Muscle layer of colon (tissue), 2 donors: Measurements from ENCODE around the gene SNX12.
"Not testable (repeated sequence)": the region's sequence is repeated elsewhere in the genome, so short reads cannot be mapped to it uniquely, and the experiment has no call there.

Source experiments
- H3K27ac ChIP-seq: one replicate; pipeline ENCODE4 v1.7.0; 2013; ENCODE audit warnings: low read depth, mild to moderate bottlenecking, low read length, moderate library complexity
- H3K27me3 ChIP-seq, 2 donors: one replicate each; pipeline ENCODE4 v1.7.0; 2013; ENCODE audit warnings: low read length in 2 of 2, mild to moderate bottlenecking in 2 of 2; ENCODE audit not compliant: insufficient read depth in 2 of 2, control insufficient read depth in 1 of 2
- H3K36me3 ChIP-seq: one replicate; pipeline ENCODE4 v1.7.0; 2013; ENCODE audit warnings: mild to moderate bottlenecking, low read length; ENCODE audit not compliant: insufficient read depth
- H3K4me1 ChIP-seq: one replicate; pipeline ENCODE4 v1.7.0; 2013; ENCODE audit warnings: mild to moderate bottlenecking, low read length; ENCODE audit not compliant: insufficient read depth
- H3K4me3 ChIP-seq, 2 donors: one replicate each; pipeline ENCODE4 v1.7.0; 2013; ENCODE audit warnings: low read length in 2 of 2, low read depth in 1 of 2, mild to moderate bottlenecking in 1 of 2, moderate library complexity in 1 of 2
- H3K9ac ChIP-seq: one replicate; pipeline ENCODE4 v1.7.0; 2013; ENCODE audit warnings: low read length
- H3K9me3 ChIP-seq: one replicate; pipeline ENCODE4 v1.7.0; 2013; ENCODE audit warnings: mild to moderate bottlenecking, low read length
- donor health status: abdominal sarcoma.
- donor health status: Adenocarcinoma of cecum.

The SNX12 gene

DNA sequence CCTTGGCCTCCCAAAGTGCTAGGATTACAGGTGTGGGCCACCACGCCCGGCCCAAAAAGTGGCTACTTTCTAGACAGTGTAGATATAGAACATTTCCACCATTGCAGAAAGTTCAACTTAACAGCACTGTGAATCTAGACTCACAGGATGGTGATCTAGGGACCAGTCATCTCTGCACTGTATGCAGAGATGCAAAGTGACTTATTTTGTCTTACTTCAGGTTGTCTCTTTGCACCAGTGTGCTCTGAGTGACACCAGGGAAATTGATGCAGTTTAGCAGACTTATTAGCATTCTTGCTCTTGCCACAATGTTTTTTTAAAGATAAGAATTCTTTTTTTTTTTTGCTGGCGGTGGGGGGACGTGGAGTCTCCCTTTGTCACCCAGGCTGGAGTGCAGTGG is 14.7 kb upstream of the SNX12 start:
- Histone ChIP-seq H3K27ac (no peak overlapping the region), H3K27me3 (no peaks in the 10 kb centered on the region), H3K9me3 (no peaks in the 10 kb centered on the region), H3K9ac (no peak overlapping the region), H3K4me1 (no peaks in the 10 kb centered on the region), H3K36me3 (no peaks in the 10 kb centered on the region), H3K4me3 (no peak overlapping the region)

DNA sequence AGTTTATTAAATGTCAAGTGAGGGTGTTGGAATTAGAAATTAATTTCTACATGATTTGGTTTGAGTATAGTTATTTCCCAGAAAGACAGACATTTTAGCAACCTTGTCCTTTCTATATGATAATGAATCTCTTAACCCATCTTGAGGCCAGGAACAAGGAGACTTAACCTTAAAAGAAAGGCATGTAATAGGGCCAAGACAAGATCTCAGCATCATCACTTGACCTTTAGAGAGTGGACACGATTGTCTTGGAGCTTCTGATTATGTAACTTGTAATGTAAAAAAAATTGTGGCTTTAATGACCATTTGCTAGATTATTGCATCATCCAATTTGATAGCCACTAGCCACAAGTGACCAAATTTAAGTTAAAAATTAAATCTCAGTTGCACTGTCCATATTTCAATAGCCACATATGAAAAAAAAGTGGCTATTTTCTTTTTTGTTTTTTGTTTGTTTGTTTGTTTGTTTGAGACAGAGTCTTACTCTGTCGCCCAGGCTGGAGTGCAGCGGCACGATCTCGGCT is 14.1 kb upstream of the SNX12 start:
- no peaks in the 10 kb centered on the region for H3K9me3 ChIP-seq
- H3K9ac ChIP-seq = no peak overlapping the region
- H3K4me3 ChIP-seq = no peak overlapping the region
- no peaks in the 10 kb centered on the region for H3K36me3 ChIP-seq
- H3K27ac ChIP-seq = no peak overlapping the region
- H3K27me3 ChIP-seq = no peaks in the 10 kb centered on the region
- H3K4me1 ChIP-seq = no peaks in the 10 kb centered on the region

DNA sequence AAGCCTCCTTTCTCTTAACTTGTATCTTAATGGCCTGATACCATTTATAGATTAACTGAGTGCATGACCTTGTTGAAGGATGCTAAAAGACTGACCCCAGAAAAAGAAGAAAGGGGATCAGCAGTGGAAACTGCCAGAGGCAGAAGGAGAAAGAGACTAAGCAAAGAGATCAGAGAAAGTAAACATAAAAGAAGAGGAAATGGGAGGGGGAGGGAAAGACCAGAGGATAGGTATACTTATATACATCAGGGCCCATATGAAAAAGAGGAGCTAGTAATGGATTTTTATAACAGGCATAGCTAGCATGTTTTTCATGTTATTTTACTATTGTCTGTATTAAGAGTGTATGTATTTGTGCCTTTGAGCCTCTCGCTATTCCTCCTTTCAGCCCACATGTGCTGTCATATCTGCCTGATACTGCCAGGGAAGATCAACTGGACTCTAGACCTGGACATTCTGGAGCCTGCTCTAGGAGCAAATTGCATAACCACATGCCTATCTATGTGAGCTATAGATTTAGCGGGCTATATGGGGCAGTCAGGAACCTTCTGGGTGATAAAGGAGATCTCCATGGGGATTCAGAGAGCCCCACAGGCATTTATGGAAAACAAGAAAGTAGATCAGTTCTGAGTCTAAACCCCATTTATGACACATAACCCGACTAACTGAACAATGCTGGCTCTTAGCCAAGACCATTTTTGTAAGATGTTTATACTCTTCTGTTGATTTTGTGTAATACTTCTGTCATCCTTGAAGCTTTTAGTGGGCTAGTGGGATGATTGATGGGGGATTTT is 13.4 kb upstream of the SNX12 start:
- Histone ChIP-seq H3K36me3 (no peaks in the 10 kb centered on the region), H3K4me1 (no peaks in the 10 kb centered on the region), H3K9me3 (no peaks in the 10 kb centered on the region), H3K9ac (no peak overlapping the region), H3K4me3 (no peak overlapping the region), H3K27me3 (no peaks in the 10 kb centered on the region), H3K27ac (no peak overlapping the region)

DNA sequence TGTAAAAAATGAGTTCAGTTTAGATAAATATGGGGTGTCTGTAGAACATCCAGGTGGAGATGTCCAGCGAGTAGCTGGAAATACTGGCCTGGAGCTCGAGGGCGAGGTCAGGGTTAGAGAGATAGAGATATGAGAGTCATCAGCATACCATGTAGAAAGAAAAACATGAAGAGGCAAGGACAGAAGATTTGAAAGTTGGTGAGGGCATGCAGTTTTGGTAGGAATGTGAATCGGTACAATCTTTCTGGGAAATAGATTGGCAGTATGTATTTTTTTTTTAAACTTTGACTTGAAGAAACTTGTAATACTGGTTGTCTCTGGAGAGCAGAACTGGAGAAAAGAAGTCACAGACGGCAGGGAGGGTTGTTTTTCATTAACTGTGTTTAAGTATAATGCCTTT is 2.4 kb upstream of the SNX12 start:
- Histone ChIP-seq H3K4me3 (no peak overlapping the region), H3K27ac (no peak overlapping the region), H3K27me3 (peaks cover 0 to 4% of the 10 kb centered on the region in 2 donors), H3K9ac (no peak overlapping the region), H3K36me3 (no peaks in the 10 kb centered on the region), H3K4me1 (peaks cover 6% of the 10 kb centered on the region), H3K9me3 (no peaks in the 10 kb centered on the region)

DNA sequence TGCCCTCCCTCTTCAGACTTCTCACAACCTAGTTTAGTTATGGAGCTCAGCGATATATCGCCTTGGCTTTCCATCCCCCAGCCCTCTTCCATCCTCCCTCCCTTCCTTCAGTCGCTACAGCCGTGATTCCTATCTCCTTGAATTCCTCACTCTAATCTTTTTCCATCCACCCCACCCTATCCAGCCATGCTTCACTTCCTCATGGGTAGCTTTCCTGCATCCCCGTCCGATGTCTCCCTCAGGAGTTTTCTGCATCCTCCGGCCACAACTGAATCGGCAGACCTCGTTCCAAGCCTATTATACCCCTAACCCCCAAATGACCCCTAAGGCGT is 456 bp downstream of the SNX12 start:
- peaks cover 6% of the 10 kb centered on the region for H3K4me1 ChIP-seq
- no peaks in the 10 kb centered on the region for H3K27me3 ChIP-seq
- no peaks in the 10 kb centered on the region for H3K36me3 ChIP-seq
- H3K27ac ChIP-seq = peak overlapping the region; percentile 71
- H3K4me3 ChIP-seq = peak overlapping the region; percentile 16 to 84
- no peaks in the 10 kb centered on the region for H3K9me3 ChIP-seq
- peak overlapping the region; percentile 78 for H3K9ac ChIP-seq

DNA sequence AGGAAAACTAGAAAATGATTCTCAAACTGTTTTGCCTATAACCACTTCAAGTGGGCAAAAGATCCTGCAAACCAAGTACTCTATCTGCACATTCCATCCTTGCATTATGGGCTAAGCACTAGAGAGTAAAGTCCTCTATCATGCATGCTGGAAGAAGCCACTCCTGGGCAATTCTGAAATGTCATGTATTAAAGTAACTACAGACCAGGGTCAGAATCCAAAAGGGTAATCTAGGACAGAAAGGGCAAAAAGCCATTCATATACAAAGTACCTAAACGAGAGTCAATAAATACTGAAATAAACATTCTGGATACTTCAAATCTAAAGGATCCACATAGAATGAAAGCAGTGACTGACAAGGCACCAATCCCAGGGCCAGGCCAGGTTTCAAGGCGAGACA is 1.0 kb downstream of the SNX12 start:
- peak overlapping the region; percentile 78 for H3K9ac ChIP-seq
- no peaks in the 10 kb centered on the region for H3K27me3 ChIP-seq
- peak overlapping the region; percentile 71 for H3K27ac ChIP-seq
- peaks cover 6% of the 10 kb centered on the region for H3K4me1 ChIP-seq
- peak overlapping the region in 1 of 2 donors; percentile 84 for H3K4me3 ChIP-seq
- no peaks in the 10 kb centered on the region for H3K9me3 ChIP-seq
- no peaks in the 10 kb centered on the region for H3K36me3 ChIP-seq

DNA sequence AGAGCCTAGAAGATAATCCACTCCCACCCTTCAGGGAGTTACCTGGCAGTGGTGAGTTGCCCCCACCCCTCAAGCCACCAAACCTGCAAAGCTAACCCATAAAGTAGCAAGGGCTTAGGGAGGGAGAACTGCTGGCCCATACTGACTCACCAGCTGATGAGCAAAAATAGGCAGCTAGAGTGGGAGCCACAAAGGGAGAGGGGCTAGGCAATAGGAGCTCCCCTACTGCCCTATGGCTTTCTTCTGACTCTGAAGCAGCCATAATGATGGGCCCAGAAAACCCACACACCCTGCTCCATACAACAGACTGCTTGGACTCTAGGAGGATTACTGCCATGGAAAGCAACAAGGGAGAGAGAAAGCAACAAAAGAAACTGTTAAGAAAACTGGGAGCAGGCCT is 8.0 kb downstream of the SNX12 start:
- Histone ChIP-seq H3K4me1 (no peaks in the 10 kb centered on the region), H3K4me3 (no peak overlapping the region), H3K27me3 (no peaks in the 10 kb centered on the region), H3K27ac (no peak overlapping the region), H3K9me3 (no peaks in the 10 kb centered on the region), H3K9ac (no peak overlapping the region), H3K36me3 (peaks cover 14% of the 10 kb centered on the region)

DNA sequence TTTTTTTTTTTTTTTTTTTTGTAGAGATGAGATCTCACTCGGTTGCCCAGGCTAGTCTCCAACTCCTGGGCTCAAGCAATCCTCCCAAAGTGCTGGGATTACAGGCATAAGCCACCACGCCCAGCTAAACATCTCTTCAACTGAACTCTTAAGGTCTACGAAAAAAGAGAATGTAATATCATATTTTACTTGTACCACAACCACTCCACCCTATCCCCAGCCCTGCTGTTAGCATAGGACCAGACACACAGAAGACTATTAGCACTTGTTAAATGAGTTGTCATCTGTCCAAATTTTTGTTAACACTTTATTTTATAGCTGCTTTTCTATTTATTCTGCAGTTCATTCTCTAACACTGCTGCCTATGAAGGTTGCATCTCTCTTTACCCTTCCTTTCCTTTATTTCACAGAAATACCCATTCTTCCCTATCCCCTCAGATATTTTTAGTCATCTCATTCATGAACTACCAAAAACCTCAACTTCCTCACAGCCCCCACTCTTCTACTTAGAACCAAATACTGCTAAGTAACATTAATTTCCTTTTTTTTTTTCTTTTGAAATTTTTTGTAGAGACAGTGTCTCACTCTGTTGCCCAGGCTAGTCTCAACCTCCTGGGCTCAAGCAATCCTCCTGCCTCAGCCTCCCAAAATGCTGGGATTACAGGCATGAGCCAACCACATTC is 10.1 kb downstream of the SNX12 start:
- H3K36me3 ChIP-seq = peaks cover 14% of the 10 kb centered on the region
- H3K4me1 ChIP-seq = no peaks in the 10 kb centered on the region
- no peak overlapping the region for H3K9ac ChIP-seq
- no peak overlapping the region for H3K27ac ChIP-seq
- no peaks in the 10 kb centered on the region for H3K9me3 ChIP-seq
- no peaks in the 10 kb centered on the region for H3K27me3 ChIP-seq
- H3K4me3 ChIP-seq = no peak overlapping the region

DNA sequence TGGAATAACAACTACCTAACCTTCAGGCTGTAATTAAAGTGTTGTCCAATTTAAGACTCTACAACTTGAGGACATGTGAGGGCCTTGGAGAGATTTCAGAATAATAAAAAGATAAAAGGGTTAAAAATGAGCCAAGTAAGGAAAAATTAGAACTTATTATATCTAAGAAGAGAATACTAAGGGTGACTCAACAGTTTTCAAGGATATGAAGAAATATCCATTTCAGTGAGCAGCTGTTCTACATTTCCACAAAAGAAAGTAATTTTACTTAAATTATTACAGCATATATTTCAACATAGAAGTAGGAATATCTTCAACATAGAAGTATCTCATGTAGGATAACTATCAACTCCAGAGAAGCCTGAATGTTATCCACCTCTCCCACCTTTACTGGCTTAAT is 11.3 kb downstream of the SNX12 start:
- H3K36me3 ChIP-seq = peaks cover 14% of the 10 kb centered on the region
- H3K9me3 ChIP-seq = no peaks in the 10 kb centered on the region
- no peaks in the 10 kb centered on the region for H3K27me3 ChIP-seq
- no peaks in the 10 kb centered on the region for H3K4me1 ChIP-seq
- H3K9ac ChIP-seq = no peak overlapping the region
- H3K4me3 ChIP-seq = no peak overlapping the region
- no peak overlapping the region for H3K27ac ChIP-seq

DNA sequence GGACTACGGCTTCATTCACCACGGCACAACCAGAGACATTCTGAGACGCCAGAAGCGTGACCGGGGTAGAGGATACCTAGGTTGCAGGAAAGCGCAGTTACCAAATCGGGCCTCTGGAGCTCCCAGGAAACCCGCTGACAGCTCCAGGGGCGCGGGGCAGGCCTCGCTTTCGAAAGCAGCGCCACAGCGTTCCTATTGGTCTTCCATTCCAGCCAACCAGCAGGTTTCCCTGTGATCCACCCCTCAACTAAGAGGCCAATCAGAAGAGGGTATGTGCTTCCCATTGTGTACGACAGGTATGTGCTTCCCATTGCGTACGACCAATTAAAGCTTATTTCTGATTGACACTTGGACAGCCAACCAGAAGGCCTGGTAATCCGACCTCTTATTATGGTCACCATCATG is 14.9 kb downstream of the SNX12 start:
- Histone ChIP-seq H3K9me3 (no peaks in the 10 kb centered on the region), H3K9ac (no peak overlapping the region), H3K4me3 (no peak overlapping the region)

DNA sequence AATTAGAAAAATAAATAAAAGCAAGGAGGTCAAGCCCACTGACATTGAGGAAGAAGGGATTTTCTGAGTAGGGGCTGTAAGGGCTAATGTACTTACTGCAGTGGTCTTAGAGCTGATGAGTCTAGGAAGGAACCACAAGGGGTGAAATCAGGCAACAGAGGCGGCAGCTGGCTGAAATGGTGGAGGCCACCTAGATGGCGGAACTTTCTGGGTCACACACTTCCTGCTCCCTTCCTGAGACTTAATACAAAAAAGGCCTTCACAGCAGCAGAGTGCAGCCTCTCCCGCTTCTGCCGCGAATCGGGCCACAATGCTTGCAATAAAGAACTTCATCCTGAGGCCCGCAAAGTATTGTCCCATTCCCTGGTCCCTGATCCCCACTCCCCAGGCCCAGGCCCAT is 15.4 kb downstream of the SNX12 start:
- Histone ChIP-seq H3K9ac (no peak overlapping the region), H3K4me3 (no peak overlapping the region), H3K4me1 (no peaks in the 10 kb centered on the region), H3K9me3 (no peaks in the 10 kb centered on the region), H3K27me3 (no peaks in the 10 kb centered on the region), H3K36me3 (no peaks in the 10 kb centered on the region), H3K27ac (no peak overlapping the region)

More for the DNA sequence above, 14.9 kb downstream of the SNX12 start:
- Histone ChIP-seq H3K4me1 (no peaks in the 10 kb centered on the region), H3K36me3 (no peaks in the 10 kb centered on the region), H3K27ac (no peak overlapping the region), H3K27me3 (no peaks in the 10 kb centered on the region)

DNA sequence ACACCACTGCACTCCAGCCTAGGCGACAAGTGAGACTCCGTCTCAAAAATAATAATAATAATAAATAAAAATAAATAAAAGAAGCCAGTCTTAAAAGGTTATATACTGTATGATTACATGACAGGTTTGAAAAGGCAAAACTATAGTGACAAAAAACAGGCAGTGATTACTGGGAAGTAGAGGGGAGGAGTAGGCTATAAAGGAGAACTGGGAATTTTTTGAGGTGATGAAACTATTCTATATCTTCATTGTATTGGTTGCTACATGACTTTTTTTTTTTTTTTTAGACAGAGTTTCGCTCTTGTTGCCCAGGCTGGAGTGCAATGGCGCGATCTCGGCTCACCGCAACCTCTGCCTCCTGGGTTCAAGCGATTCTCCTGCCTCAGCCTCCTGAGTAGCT is 20.2 kb downstream of the SNX12 start:
- H3K27me3 ChIP-seq, H3K4me3 ChIP-seq, H3K9me3 ChIP-seq, H3K4me1 ChIP-seq, H3K27ac ChIP-seq, H3K36me3 ChIP-seq, H3K9ac ChIP-seq: not testable (repeated sequence)
